ENCODE results near the gene LRRC56.

The LRRC56 gene

GRCh38 chr11:528166-528814 lies 9.0 kb upstream of the LRRC56 start:
- DNase-seq, result no peak

GRCh38 chr11:528815-529727 lies 8.3 kb upstream of the LRRC56 start:
- no peak for DNase-seq

DNA sequence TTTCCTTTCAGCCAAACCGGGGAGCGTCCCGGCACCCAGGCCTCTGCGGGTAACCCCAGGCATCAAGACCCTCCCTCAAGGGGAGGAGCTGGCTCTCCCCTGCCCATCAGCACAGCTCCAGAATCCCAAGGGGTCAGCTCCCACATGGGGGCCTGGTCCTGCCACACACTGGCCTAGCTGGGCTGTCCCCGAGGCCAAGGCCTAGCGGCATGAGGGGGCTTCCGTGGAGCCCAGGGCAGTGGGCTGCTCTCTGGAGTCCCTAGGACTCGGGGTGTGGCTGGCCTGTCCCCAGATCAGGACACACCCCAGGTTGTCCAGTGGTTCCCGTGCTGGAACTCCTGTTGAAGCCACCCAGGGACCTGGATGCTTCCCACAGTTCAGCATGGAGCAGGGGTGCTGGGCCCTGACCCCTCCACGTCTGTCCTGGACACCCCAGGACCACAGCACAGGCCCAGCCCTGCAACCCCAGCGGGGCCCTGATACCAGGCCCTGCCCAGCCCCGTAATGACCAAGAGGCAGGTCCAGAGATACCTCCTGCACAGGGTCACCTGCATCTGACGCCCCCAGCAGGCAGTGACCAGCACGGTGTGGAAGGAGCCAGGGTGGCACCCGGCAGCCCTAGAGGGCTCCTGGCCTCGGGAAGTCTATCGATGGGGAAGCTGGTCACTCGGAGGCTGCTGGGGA lies 7.5 kb upstream of the LRRC56 start:
- no peak for DNase-seq

DNA sequence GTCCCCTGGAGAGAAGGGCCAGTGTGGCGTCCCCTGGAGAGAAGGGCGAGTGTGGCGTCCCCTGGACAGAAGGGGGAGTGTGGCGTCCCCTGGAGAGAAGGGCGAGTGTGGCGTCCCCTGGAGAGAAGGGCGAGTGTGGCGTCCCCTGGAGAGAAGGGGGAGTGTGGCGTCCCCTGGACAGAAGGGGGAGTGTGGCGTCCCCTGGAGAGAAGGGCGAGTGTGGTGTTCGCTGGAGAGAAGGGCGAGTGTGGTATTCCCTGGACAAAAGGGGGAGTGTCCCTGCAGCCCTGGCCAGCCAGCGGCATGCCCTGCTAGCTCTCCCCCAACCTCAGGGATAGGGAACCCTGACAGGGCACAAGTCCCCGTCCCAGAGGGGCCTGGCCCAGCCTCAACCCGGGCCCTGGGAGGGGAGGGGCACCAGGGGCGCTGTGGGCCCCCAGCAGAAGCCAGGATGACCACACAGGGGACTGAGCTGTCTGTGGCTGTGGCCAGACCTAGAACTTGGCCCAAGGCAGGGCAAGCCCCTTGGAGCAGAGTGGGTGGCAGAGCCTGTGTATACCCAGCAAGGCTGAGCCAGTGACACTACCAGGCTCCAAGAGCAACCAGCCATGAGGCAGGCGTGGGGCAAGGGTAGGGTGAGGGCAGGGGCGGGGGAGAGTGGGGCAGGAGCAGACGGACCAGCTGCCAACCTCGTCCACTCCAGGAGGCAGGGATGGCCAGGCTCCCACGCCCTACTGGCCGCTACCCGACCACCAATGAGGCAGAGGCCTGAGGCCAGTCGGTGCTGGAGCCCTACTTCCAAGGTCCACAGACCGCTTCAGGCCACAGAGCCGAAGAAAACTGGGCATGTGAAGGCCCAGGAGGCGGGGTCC lies 6.1 kb upstream of the LRRC56 start:
- no peak for DNase-seq

DNA sequence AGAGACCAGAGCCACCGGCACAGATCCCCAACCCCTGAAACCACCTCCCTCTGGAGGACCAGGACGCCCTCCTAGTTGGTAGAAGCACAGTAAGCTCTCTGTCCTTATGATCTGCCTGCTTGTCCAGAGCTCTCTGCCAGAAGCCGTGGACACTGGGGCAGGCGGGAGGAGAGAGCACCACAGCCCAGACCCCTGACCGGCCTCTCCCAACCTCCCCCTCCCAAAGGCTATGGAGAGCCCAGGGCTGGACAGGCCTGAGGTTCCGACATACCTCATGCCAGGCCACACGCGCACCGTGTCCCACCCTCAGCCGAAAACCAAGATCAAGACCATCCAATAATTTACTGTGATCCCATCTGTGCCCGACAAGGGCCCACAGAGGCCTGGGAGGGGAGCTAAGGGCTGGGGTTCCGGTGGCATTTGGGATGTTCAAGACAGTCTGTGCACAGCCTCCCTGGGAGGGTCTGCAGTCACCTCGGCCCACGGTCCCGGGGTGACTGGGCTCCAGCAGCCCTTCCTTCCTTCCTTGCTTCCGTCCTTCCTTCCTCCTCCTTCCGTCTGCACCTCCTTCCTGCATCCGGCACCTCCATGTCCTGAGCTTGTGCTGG lies 5.3 kb upstream of the LRRC56 start:
- DNase-seq, result no peak

GRCh38 chr11:532527-532985 lies 4.8 kb upstream of the LRRC56 start:
- DNase-seq, result no peak

- DNase-seq, result no peak
Observed at GRCh38 chr11:532986-533585, 4.2 kb upstream of the LRRC56 start.

GRCh38 chr11:533586-534395 lies 3.5 kb upstream of the LRRC56 start:
- DNase-seq, result no peak

DNA sequence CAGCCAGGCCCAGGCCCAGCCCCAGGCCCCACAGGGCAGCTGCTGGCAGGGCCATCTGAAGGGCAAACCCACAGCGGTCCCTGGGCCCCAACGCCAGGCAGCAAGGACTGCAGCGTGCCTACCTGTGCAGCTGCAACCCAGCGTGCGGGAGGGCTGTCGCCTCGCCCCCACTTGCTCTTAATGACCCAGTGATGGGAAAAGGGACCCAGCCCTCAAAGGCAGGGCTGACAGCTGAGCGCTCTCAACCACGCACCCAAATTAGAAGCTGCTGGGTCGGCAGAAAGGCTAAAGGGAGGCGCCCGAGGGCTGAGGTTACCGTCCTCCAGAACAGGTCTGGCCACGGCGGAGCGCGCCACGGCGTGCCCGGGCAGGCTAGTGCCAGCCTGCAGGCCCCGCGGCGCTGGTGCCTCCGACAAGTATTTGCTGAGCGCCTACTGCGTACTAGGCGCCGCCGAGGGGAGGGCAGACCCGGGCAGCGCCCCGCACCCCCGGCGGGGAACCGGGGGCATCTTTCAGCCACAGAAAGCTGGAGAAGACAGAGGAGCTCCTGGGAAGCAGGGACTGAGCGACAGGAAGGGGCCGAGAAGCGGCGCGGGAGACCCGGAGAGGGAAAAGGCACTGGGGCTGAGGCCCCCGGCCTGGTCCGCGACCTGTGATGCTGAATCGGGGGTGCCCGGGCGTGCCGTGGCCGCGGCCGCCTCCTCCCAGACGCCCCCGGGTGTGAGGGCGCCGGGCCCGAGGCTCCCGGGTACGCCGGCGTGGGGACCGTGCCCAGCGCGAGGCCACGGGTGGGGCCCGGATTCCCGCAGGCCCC lies 2.7 kb upstream of the LRRC56 start:
- DNase-seq, result no peak

- DNase-seq, result no peak
Observed at GRCh38 chr11:535210-535518, 2.2 kb upstream of the LRRC56 start.

DNA sequence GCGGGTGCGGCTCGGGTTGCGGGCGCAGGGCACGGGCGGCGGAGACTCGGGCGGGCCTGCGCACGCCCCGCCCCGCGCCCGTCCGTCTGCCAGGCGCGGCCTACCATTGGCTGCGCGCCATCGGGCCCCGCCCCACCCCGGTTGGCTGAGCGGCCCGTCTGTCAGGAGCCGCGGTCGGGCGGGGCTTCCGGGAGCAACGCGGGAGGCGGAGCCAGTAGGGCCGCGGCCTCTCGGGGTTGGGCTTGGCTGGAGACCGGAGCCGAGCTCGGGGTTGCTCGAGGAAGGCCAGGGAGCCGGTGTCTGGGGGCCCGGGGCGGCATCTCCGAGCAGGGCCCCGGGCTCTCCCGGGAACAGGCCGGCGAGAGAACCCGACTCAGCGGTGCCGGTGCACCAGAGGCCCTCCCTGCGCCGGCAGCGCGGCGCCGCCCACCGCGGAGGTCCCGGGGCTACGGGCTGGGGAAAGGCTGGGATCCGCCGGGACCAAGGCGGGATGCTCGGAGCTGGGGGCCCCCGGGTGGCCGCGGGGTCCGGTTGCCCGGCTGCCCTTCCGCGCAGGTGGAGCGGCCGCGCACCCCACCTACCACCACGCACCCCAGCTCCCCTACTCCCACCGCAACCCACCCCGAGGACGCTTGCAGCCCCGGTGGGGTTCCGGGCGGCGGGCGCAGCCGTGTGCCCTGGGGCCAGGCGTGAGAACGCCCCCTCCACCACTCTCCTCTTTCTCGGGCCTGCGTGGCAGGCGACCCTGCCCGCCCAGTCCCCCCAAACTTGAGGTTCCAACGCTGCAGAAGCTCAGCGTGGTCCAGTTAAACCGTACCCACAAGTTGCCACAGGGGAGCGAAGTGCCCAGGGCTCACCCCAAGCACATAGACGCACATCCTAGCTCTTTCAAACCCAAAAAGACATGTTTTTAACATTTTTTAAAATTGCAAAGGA lies 1.5 kb upstream of the LRRC56 start, which contains the start of gene HRAS:
HRAS (minus strand) TSS at position 58 of the 936 bp plus-strand sequence.
- peak; percentile 94 for DNase-seq

- DNase-seq, result no peak
Observed at GRCh38 chr11:537622-538430, 499 bp downstream of the LRRC56 start.

DNA sequence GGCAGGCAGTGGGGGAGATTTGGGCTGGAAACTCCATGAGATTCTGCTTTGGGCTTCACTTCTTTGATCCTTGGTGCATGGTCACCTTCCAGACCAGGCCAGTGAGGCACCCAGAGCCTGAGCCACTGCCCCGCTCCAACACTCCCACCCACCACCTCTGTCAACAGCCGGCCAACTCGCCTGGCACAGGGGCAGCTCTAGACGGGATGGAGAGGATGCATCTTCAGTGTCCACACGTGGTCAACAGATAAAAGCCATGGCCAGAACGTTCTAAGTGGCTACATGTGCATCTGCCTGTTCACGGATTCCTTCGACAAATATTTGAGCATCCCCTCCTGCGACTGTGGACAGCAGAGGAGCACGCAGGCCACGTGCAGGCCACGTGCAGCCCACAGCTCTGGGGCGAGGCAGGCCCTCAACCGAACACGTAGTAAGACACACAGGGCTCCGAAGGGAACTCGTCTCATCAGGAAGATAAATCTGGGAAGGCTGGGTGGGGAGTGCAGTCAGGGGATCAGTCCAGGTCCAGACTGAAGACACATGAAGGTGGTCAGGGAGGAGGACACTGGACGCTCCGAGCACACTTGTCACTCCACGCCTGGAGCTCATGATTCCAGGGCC lies 1.2 kb downstream of the LRRC56 start:
- DNase-seq, result no peak

DNA sequence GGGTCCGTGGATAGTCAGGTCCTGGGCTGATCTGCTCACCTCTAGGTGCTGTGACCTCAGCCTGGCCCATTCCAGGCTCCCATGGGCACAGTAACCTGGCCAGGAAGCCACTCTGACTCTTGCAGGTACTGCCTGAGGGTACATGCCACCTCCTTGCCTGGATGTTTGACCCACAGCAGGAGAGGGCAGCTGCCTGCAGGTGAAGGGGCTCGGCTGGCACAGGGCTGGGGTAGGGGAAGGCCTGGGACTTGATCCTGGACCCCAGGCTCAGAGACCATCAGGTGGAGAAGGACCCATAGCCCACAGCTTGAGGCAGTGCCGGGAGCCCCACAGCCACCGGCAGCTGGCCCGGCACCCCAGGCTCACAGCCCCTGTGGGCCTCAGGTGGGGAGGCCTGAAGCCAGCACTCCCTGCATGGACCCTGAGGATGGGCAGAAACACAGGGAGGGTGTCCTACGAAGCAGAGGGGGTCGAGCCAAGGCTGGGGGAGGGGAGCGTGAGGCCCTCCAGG lies 2.7 kb downstream of the LRRC56 start:
- no peak for DNase-seq

- DNase-seq, result no peak
Observed at GRCh38 chr11:540583-541432, 3.5 kb downstream of the LRRC56 start.

DNA sequence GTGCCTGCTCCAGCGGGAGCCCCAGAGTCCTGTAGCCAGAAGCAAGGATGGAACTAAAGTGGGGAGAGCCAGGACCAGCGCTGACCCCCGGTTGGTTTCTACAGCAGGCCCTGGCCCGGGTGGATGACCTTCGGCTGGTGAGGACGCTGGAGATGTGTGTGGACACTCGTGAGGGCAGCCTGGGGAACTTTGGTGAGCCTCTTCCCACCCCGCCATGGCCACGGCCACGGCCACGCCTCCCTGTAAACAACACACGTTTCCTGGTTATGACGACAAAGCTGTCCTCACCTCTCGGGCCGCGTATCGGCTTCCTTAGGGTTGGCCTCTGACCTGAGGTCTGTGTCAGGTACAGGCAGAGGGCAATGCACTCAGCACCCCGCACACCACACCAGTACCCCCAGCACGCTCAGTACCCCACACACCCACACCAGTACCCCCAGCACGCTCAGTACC lies 4.1 kb downstream of the LRRC56 start:
- no peak for DNase-seq
